BLaER1 treated with 17β-estradiol and CSF1 and Interleukin-3, amounts not matched to agents 10 nM and 100 nM (cell line): ENCODE data around the gene KLHL3.

Experiments used
- H3K27ac ChIP-seq, 11 experiments: shearing (Covaris generic); formaldehyde crosslinking; 2 replicates each; pipeline ENCODE4 v1.8.1; 2022
- H3K27me3 ChIP-seq, 11 experiments: shearing (Covaris generic); formaldehyde crosslinking; 2 replicates each; pipeline ENCODE4 v1.8.1; 2022
- H3K36me3 ChIP-seq, 11 experiments: shearing (Covaris generic); formaldehyde crosslinking; 2 replicates each; pipeline ENCODE4 v1.8.1; 2022
- H3K4me1 ChIP-seq, 10 experiments: shearing (Covaris generic); formaldehyde crosslinking; 2 replicates each; pipeline ENCODE4 v1.8.1; 2022
- H3K4me2 ChIP-seq, 11 experiments: shearing (Covaris generic); formaldehyde crosslinking; 2 replicates each; pipeline ENCODE4 v1.8.1; 2022
- H3K4me3 ChIP-seq, 10 experiments: shearing (Covaris generic); formaldehyde crosslinking; 2 replicates each; pipeline ENCODE4 v1.8.1; 2022
- H3K9ac ChIP-seq, 11 experiments: shearing (Covaris generic); formaldehyde crosslinking; 2 replicates each; pipeline ENCODE4 v1.8.1; 2022
- H3K9me3 ChIP-seq, 11 experiments: shearing (Covaris generic); formaldehyde crosslinking; replicated peaks in 1 of 11; 2 replicates each; pipeline ENCODE4 v1.8.1; 2022
- H4K20me1 ChIP-seq, 11 experiments: shearing (Covaris generic); formaldehyde crosslinking; 2 replicates each; pipeline ENCODE4 v1.8.1; 2022
- Cebpa-rat ChIP-seq, 11 experiments: shearing (Covaris generic); IDR thresholded peaks; 2 replicates each; pipeline ENCODE4 v1.8.1; 2022

KLHL3 gene

DNA sequence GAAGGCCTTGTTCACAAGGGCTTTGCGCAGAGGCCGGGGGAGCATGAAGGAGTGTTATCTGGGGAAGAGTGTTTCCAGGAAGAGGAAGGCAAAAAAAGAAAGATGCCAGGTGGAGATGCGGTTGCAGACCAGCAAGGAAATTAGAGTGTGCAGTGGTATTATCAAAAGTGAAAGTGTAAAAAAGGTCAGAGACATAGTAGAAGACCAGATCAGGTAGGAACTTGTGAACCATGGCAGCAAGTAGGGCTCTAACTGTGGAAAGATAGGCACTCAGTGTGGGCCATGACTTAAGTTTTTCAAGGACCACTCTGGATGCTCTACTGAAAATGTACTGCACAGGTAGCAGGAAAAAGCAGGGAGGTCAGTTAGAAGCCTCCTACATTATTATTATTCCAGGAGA, 146.7 kb downstream of the KLHL3 start:
- Histone ChIP-seq H4K20me1 (no peaks in the 10 kb centered on the region), H3K27me3 (no peaks in the 10 kb centered on the region), H3K4me1 (peaks cover 0 to 7% (median 0%) of the 10 kb centered on the region in 10 experiments; a peak in 2 of 20 replicates), H3K9me3 (peaks cover 6 to 27% (median 13%) of the 10 kb centered on the region in 11 experiments; a peak in 16 of 22 replicates), H3K4me3 (no peak overlapping the region), H3K36me3 (no peaks in the 10 kb centered on the region), H3K4me2 (peak overlapping the region in 3 of 11 experiments; percentile 1 to 34 (median 13); a peak in 6 of 22 replicates), H3K27ac (no peak overlapping the region), H3K9ac (no peak overlapping the region)
- no peak for TF ChIP-seq Cebpa-rat (IDR thresholded peaks at IDR 0.05)

- Histone ChIP-seq H3K36me3 (no peaks in the 10 kb centered on the region), H3K4me1 (peaks cover 0 to 7% (median under 1%) of the 10 kb centered on the region in 10 experiments; a peak in 8 of 20 replicates), H4K20me1 (no peaks in the 10 kb centered on the region), H3K9ac (no peak overlapping the region), H3K27me3 (no peaks in the 10 kb centered on the region), H3K4me3 (no peak overlapping the region), H3K4me2 (no peak overlapping the region), H3K27ac (no peak overlapping the region), H3K9me3 (peaks cover 6 to 27% (median 13%) of the 10 kb centered on the region in 11 experiments; a peak in 16 of 22 replicates)
- TF ChIP-seq Cebpa-rat (IDR thresholded peaks at IDR 0.05): no peak
These were observed 148.0 kb downstream of the KLHL3 start for GRCh38 chr5:137587919-137588318.

DNA sequence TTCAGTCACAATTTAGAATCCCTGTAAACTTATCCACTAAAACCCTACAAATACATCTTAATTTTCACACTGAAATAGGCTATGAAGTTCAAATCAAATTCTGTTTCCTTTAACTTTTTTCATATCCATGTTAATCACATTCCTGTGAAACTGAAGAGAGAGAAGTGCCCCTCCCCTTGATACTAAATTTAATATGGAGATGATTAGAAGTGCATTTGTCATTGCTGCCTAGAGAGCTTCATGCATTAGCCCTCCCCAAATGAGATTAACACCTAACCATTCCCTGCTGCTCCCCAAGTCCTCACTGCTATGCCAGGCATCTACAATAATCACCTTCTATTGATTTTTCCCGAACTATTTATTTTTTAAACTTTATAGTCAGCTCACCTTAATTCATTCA, 151.6 kb downstream of the KLHL3 start:
- Histone ChIP-seq H3K27ac (no peak overlapping the region), H3K36me3 (no peaks in the 10 kb centered on the region), H3K4me2 (no peak overlapping the region), H4K20me1 (no peaks in the 10 kb centered on the region), H3K27me3 (no peaks in the 10 kb centered on the region), H3K4me1 (peaks cover 11 to 44% (median 27%) of the 10 kb centered on the region in 10 experiments), H3K9ac (no peak overlapping the region), H3K4me3 (no peak overlapping the region), H3K9me3 (peaks cover 0 to 12% (median 0%) of the 10 kb centered on the region in 11 experiments; a peak in 4 of 22 replicates)
- TF ChIP-seq Cebpa-rat (IDR thresholded peaks at IDR 0.05): no peak

DNA sequence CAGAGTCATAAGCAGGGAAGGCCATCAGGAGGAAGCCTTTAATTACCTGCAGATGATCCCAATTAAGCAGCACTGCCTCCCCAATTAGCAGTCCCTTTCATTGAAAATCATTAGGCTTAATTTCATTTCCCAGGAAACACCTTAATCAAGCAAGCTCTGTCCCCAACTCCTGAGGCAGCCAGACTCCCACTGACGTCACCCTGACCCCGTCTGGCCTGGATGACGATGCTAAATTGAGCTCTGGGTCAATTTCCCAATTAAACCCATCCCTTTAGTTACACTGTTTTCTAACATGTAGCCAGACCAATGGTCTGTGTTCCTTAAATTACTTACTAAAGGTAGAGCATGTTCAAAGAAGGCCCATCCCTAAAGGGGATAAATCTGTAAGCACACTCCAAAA, 152.8 kb downstream of the KLHL3 start:
- H3K36me3 ChIP-seq: no peaks in the 10 kb centered on the region
- no peak overlapping the region for H3K4me3 ChIP-seq
- H3K27me3 ChIP-seq: no peaks in the 10 kb centered on the region
- peak overlapping the region in 1 of 11 experiments; percentile 34; a peak in 1 of 22 replicates for H3K27ac ChIP-seq
- peaks cover 0 to 12% (median 4%) of the 10 kb centered on the region in 11 experiments; a peak in 5 of 22 replicates for H3K9me3 ChIP-seq
- peak overlapping the region in 5 of 11 experiments; percentile 12 to 85 (median 75); a peak in 7 of 22 replicates for H3K4me2 ChIP-seq
- no peak overlapping the region for H3K9ac ChIP-seq
- H4K20me1 ChIP-seq: no peaks in the 10 kb centered on the region
- peaks cover 11 to 48% (median 27%) of the 10 kb centered on the region in 10 experiments for H3K4me1 ChIP-seq
- TF ChIP-seq Cebpa-rat (IDR thresholded peaks at IDR 0.05): no peak

DNA sequence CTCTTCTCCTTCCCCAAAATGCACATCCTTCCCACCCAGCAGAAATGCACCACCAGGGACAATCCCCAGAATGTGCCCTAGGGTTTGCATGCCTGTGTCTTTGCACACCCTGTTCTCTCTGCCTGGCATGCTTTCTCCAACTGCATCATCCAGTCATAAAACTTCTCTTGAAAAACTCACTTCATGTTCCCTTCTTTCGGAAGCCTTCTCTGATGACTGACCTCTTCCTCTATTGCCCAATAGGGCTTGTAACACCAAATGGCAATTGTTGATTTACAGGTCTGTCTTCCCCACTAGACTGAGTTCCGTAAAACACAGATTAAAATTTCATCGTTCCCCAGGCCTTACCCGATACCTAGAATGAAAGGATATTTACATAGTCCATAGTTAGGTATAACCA, 153.7 kb downstream of the KLHL3 start:
- Histone ChIP-seq H3K9ac (peak overlapping the region in 1 of 11 experiments; percentile 34; a peak in 2 of 22 replicates), H4K20me1 (no peaks in the 10 kb centered on the region), H3K4me1 (peaks cover 11 to 49% (median 27%) of the 10 kb centered on the region in 10 experiments), H3K4me3 (peak overlapping the region in 1 of 10 experiments; percentile 1; a peak in 1 of 20 replicates), H3K36me3 (no peaks in the 10 kb centered on the region), H3K9me3 (peaks cover 3 to 15% (median 8%) of the 10 kb centered on the region in 11 experiments; a peak in 19 of 22 replicates), H3K27ac (peak overlapping the region in 4 of 11 experiments; percentile 15 to 57 (median 49); a peak in 7 of 22 replicates), H3K27me3 (no peaks in the 10 kb centered on the region), H3K4me2 (peak overlapping the region; percentile 49 to 85 (median 72))
- peak in 6 of 11 experiments; percentile 8 to 82 (median 69); a peak in 6 of 22 replicates for TF ChIP-seq Cebpa-rat (IDR thresholded peaks at IDR 0.05)

DNA sequence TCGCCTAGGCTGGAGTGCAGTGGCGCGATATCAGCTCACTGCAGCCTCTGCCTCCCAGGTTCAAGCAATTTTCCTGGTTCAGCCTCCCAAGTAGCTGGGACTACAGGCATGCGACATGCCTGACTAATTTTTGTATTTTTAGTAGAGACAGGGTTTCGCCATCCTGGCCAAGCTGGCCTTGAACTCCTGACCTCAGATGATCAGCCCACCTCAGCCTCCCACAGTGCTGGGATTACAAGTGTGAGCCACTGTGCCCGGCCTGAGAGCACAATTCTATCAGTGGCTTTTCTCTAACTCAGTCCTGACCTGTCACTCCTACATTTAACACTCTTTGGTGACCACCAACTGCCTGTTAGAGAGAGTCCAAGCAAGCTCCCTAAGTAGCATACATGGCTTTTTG, 154.1 kb downstream of the KLHL3 start:
- no peaks in the 10 kb centered on the region for H4K20me1 ChIP-seq
- no peaks in the 10 kb centered on the region for H3K36me3 ChIP-seq
- peak overlapping the region in 5 of 11 experiments; percentile 10 to 57 (median 45); a peak in 8 of 22 replicates for H3K27ac ChIP-seq
- peak overlapping the region in 1 of 10 experiments; percentile 1; a peak in 1 of 20 replicates for H3K4me3 ChIP-seq
- H3K9me3 ChIP-seq: peaks cover 7 to 20% (median 12%) of the 10 kb centered on the region in 11 experiments; a peak in 21 of 22 replicates
- no peak for TF ChIP-seq Cebpa-rat (IDR thresholded peaks at IDR 0.05)
- H3K4me1 ChIP-seq: peaks cover 11 to 53% (median 28%) of the 10 kb centered on the region in 10 experiments
- peak overlapping the region; percentile 49 to 85 (median 72) for H3K4me2 ChIP-seq
- peak overlapping the region in 1 of 11 experiments; percentile 34; a peak in 2 of 22 replicates for H3K9ac ChIP-seq
- H3K27me3 ChIP-seq: no peaks in the 10 kb centered on the region

DNA sequence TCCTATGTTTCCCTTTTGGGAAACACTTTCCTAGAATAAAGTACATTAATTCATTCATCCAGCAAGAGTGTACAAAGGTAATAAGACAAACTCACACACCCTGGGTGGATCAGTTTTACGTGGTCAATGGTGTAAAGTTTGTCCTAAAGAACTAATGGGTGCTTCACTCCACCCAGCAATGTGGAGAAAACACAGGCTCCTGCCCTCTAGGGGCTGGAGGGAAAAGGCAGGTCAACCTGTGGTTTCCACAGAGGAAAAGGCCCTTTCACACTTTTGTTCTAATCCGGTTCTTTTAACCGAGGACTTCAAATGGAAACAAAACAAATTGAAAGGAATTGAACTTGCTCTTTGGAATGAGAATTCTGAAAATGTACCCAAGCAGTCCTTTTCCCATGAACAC, 155.9 kb downstream of the KLHL3 start:
- H4K20me1 ChIP-seq: no peaks in the 10 kb centered on the region
- peaks cover 15 to 30% (median 19%) of the 10 kb centered on the region in 11 experiments for H3K9me3 ChIP-seq
- H3K4me2 ChIP-seq: peak overlapping the region in 6 of 11 experiments; percentile 15 to 85 (median 34); a peak in 9 of 22 replicates
- TF ChIP-seq Cebpa-rat (IDR thresholded peaks at IDR 0.05): no peak
- H3K36me3 ChIP-seq: no peaks in the 10 kb centered on the region
- no peak overlapping the region for H3K4me3 ChIP-seq
- no peak overlapping the region for H3K27ac ChIP-seq
- no peak overlapping the region for H3K9ac ChIP-seq
- H3K4me1 ChIP-seq: peaks cover 18 to 70% (median 43%) of the 10 kb centered on the region in 10 experiments
- H3K27me3 ChIP-seq: no peaks in the 10 kb centered on the region

GRCh38 chr5:137575847-137576246, 160.0 kb downstream of the KLHL3 start:
- no peaks in the 10 kb centered on the region for H3K27me3 ChIP-seq
- H3K4me2 ChIP-seq: peak overlapping the region; percentile 16 to 74 (median 58); a peak in 21 of 22 replicates
- H4K20me1 ChIP-seq: no peaks in the 10 kb centered on the region
- no peaks in the 10 kb centered on the region for H3K36me3 ChIP-seq
- H3K4me3 ChIP-seq: peak overlapping the region in 1 of 10 experiments; percentile 11; a peak in 1 of 20 replicates
- H3K9me3 ChIP-seq: peaks cover 17 to 36% (median 24%) of the 10 kb centered on the region in 11 experiments
- H3K27ac ChIP-seq: no peak overlapping the region
- TF ChIP-seq Cebpa-rat (IDR thresholded peaks at IDR 0.05): no peak
- no peak overlapping the region for H3K9ac ChIP-seq
- peaks cover 20 to 77% (median 42%) of the 10 kb centered on the region in 10 experiments for H3K4me1 ChIP-seq

DNA sequence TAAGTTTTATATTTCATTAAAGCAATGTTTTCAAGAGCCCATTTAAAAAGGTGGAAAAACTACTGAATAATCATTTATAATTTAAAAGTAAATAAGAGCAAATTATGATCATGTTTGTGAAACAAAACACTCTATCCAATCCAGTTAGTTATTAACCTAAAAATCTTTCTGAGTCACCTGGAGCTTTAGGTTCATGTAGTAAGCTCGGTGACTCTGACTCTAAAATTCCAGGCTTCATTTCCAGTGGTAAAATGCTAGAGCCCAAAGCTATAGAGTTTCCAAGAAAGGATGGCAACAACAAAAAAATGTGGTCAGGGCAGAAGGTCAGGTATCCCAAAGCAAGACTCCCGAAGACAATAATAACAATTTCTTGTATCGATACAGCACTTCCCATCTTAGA, 160.7 kb downstream of the KLHL3 start:
- Histone ChIP-seq H3K27ac (no peak overlapping the region), H3K9ac (no peak overlapping the region), H3K4me3 (no peak overlapping the region), H3K4me2 (peak overlapping the region in 8 of 11 experiments; percentile 16 to 74 (median 60); a peak in 11 of 22 replicates), H3K27me3 (no peaks in the 10 kb centered on the region), H3K36me3 (no peaks in the 10 kb centered on the region), H3K9me3 (peaks cover 17 to 37% (median 24%) of the 10 kb centered on the region in 11 experiments), H3K4me1 (peaks cover 19 to 77% (median 43%) of the 10 kb centered on the region in 10 experiments), H4K20me1 (no peaks in the 10 kb centered on the region)
- TF ChIP-seq Cebpa-rat (IDR thresholded peaks at IDR 0.05): no peak
